Upper lobe of left lung (tissue), 4 donors: ENCODE measurements around the gene DYNLT2.

Source experiments
- POLR2A ChIP-seq, 4 donors: fragments of 450-650 bp; IDR thresholded peaks; one replicate each; pipeline ENCODE4 v1.5.1; 2016 to 2017; ENCODE audit warnings: antibody characterized with exemption in 4 of 4, mild to moderate bottlenecking in 2 of 4
- POLR2AphosphoS5 ChIP-seq, 2 donors: sonication (generic); formaldehyde crosslinking; IDR thresholded peaks; one replicate each; pipeline ENCODE4 v1.5.1; 2017; ENCODE audit warnings: antibody characterized with exemption in 2 of 2
- TF ChIP-seq, protein P1 (sequence below), 6 experiments: fragments of 450-650 bp in 4 of 6; fragments of 200-600 bp in 2 of 6; sonication (generic) in 2 of 6; IDR thresholded peaks; one replicate each; pipeline ENCODE4 v1.5.1; 2016 to 2019; ENCODE audit warnings: antibody characterized with exemption in 6 of 6

DNA sequence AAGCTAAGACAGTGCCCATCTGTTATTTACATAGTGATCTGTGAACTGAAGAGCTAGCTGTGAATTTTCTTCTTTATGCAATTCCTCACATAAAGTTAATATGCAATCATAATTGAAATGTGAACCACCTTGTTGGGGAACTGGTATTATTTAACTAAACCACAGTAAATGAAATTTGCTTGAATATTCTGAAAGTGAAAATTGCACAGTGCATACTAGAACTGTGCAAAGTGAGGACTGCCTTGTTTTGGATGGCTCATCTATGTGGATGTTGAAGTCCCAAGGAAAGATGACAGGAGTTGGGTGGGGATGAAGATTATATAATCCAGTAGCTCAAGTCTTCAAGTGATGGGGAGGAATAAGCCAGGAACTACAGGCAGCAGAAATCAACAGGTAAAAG, 21.4 kb downstream of the DYNLT2 start:
- TF ChIP-seq, protein P1, sequence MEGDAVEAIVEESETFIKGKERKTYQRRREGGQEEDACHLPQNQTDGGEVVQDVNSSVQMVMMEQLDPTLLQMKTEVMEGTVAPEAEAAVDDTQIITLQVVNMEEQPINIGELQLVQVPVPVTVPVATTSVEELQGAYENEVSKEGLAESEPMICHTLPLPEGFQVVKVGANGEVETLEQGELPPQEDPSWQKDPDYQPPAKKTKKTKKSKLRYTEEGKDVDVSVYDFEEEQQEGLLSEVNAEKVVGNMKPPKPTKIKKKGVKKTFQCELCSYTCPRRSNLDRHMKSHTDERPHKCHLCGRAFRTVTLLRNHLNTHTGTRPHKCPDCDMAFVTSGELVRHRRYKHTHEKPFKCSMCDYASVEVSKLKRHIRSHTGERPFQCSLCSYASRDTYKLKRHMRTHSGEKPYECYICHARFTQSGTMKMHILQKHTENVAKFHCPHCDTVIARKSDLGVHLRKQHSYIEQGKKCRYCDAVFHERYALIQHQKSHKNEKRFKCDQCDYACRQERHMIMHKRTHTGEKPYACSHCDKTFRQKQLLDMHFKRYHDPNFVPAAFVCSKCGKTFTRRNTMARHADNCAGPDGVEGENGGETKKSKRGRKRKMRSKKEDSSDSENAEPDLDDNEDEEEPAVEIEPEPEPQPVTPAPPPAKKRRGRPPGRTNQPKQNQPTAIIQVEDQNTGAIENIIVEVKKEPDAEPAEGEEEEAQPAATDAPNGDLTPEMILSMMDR (IDR thresholded peaks at IDR 0.05): no peak
- TF ChIP-seq POLR2A (IDR thresholded peaks at IDR 0.05) (no peak), POLR2AphosphoS5 (IDR thresholded peaks at IDR 0.05) (no peak)
